Coronary artery (tissue), 2 donors: ENCODE measurements around the gene SMG9.

ENCODE experiments used
- DNase-seq: peaks from one replicate; pipeline ENCODE4 v3.0.0-alpha.2; 2017; ENCODE audit warnings: low spot score
- H3K27ac ChIP-seq, 2 donors: fragments of 200-600 bp; sonication (generic); one replicate each; pipeline ENCODE4 v1.5.1; 2016 to 2019
- H3K4me3 ChIP-seq: fragments of 200-600 bp; sonication (generic); 2 replicates; pipeline ENCODE4 v1.5.1; 2016; ENCODE audit warnings: mild to moderate bottlenecking, moderate library complexity
- CTCF ChIP-seq: fragments of 200-600 bp; sonication (generic); IDR thresholded peaks from one replicate; pipeline ENCODE4 v1.5.1; 2019; ENCODE audit warnings: antibody characterized with exemption

The SMG9 gene

GRCh38 chr19:43735013-43735412 is 19.7 kb downstream of the SMG9 start:
- no peak for TF ChIP-seq CTCF
- no peak for DNase-seq
- no peak overlapping the region for H3K4me3 ChIP-seq
- no peak overlapping the region for H3K27ac ChIP-seq

GRCh38 chr19:43731846-43732245 is 22.9 kb downstream of the SMG9 start:
- no peak for TF ChIP-seq CTCF
- no peak for DNase-seq
- Histone ChIP-seq H3K4me3 (no peak overlapping the region), H3K27ac (no peak overlapping the region)

- no peak for TF ChIP-seq CTCF
- DNase-seq, result no peak
- Histone ChIP-seq H3K4me3 (no peak overlapping the region), H3K27ac (no peak overlapping the region)
These were observed 23.4 kb downstream of the SMG9 start for GRCh38 chr19:43731346-43731745.

GRCh38 chr19:43729919-43730318 is 24.8 kb downstream of the SMG9 start:
- TF ChIP-seq CTCF, result no peak
- Histone ChIP-seq H3K4me3 (no peak overlapping the region), H3K27ac (no peak overlapping the region)
- no peak for DNase-seq

GRCh38 chr19:43727593-43727853 is 27.2 kb downstream of the SMG9 start:
- H3K27ac ChIP-seq, result no peak overlapping the region
- DNase-seq, result no peak
- no peak overlapping the region for H3K4me3 ChIP-seq
- no peak for TF ChIP-seq CTCF

- Histone ChIP-seq H3K27ac (no peak overlapping the region), H3K4me3 (no peak overlapping the region)
- no peak for TF ChIP-seq CTCF
- no peak for DNase-seq
These were observed 27.8 kb downstream of the SMG9 start for GRCh38 chr19:43726736-43727592.

- Histone ChIP-seq H3K4me3 (no peak overlapping the region), H3K27ac (no peak overlapping the region)
- no peak for DNase-seq
- no peak for TF ChIP-seq CTCF
These were observed 29.3 kb downstream of the SMG9 start for GRCh38 chr19:43725468-43725867.
